Stomach (tissue), 4 donors: ENCODE measurements around the gene SULT2B1.

Experiments used
- CTCF ChIP-seq, 7 experiments: fragments of 450-650 bp in 4 of 7; fragments of 200-600 bp in 3 of 7; sonication (generic) in 3 of 7; IDR thresholded peaks; one replicate each; pipeline ENCODE4 v1.5.1; 2016 to 2019; ENCODE audit warnings: antibody characterized with exemption in 7 of 7, control low read depth in 2 of 7, mild to moderate bottlenecking in 1 of 7
- EP300 ChIP-seq: sonication (generic); formaldehyde crosslinking; IDR thresholded peaks from one replicate; pipeline ENCODE4 v1.6.1; 2017; ENCODE audit warnings: antibody characterized with exemption
- POLR2A ChIP-seq, 4 donors: fragments of 450-650 bp; IDR thresholded peaks; one replicate each; pipeline ENCODE4 v1.6.1; 2016; ENCODE audit warnings: antibody characterized with exemption in 4 of 4, control low read depth in 2 of 4, mild to moderate bottlenecking in 1 of 4, moderate library complexity in 1 of 4

GRCh38 chr19:48543121-48543710, 8.8 kb upstream of the SULT2B1 start:
- TF ChIP-seq CTCF (IDR thresholded peaks at IDR 0.05) (no peak), EP300 (no peak), POLR2A (IDR thresholded peaks at IDR 0.05) (no peak)
